ENCODE measurements around the gene MIER2.

MIER2 gene

GRCh38 chr19:291561-292280, 52.9 kb downstream of the MIER2 start:
- Histone ChIP-seq H3K4me1 (ENCODE audit: control insufficient read depth, low read depth, low read length) (no peaks in the 10 kb centered on the region), H3K36me3 (ENCODE audit: control insufficient read depth, insufficient read depth, low read length) (no peaks in the 10 kb centered on the region), H3K27ac (ENCODE audit: low read depth, low read length) (no peak overlapping the region), H2BK5ac (ENCODE audit: low read length) (no peak overlapping the region), H3K27me3 (ENCODE audit: insufficient read depth, low read length, poor library complexity) (no peaks in the 10 kb centered on the region), H2BK120ac (ENCODE audit: low read depth, low read length) (no peak overlapping the region), H4K8ac (ENCODE audit: low read depth, low read length) (no peak overlapping the region), H3K4me2 (ENCODE audit: low read length) (no peak overlapping the region), H3K23ac (ENCODE audit: low read length) (no peak overlapping the region), H2BK15ac (replicated peaks; ENCODE audit: low read depth) (no peak overlapping the region), H2AK5ac (ENCODE audit: low read length) (no peak overlapping the region), H3K79me2 (ENCODE audit: control insufficient read depth, insufficient read depth, low read length) (no peaks in the 10 kb centered on the region), H3K79me1 (ENCODE audit: low read length) (no peaks in the 10 kb centered on the region), H4K5ac (ENCODE audit: low read length) (no peak overlapping the region), H3K18ac (ENCODE audit: low read length) (no peak overlapping the region), H3K9ac (ENCODE audit: low read length) (no peak overlapping the region), H3K4me3 (ENCODE audit: low read length) (no peak overlapping the region), H3K56ac (ENCODE audit: low read length) (no peak overlapping the region), H3K4ac (ENCODE audit: low read depth, low read length) (no peak overlapping the region)
- no CpG with 5 or more reads among the region's 71 CpGs for WGBS (ENCODE audit: extremely low coverage, insufficient coverage, low lambda C conversion rate)
- DNase-seq = no peak

- peak within 1 kb of the TSS; percentile 44 for H4K8ac ChIP-seq (ENCODE audit: low read depth, low read length)
- H3K18ac ChIP-seq (ENCODE audit: low read length) = peak within 1 kb of the TSS; percentile 90
- H3K4me2 ChIP-seq (ENCODE audit: low read length) = peak within 1 kb of the TSS; percentile 61
- no peaks in the 10 kb centered on the region for H3K79me1 ChIP-seq (ENCODE audit: low read length)
- no peaks in the 10 kb centered on the region for H3K27me3 ChIP-seq (ENCODE audit: insufficient read depth, low read length, poor library complexity)
- no peak within 1 kb of the TSS for H2BK15ac ChIP-seq (replicated peaks; ENCODE audit: low read depth)
- no peaks in the 10 kb centered on the region for H3K79me2 ChIP-seq (ENCODE audit: control insufficient read depth, insufficient read depth, low read length)
- no peaks in the 10 kb centered on the region for H3K36me3 ChIP-seq (ENCODE audit: control insufficient read depth, insufficient read depth, low read length)
- WGBS (ENCODE audit: extremely low coverage, insufficient coverage, low lambda C conversion rate) = no CpG with 5 or more reads among the region's 60 CpGs
- H4K5ac ChIP-seq (ENCODE audit: low read length) = no peak within 1 kb of the TSS
- H3K4me3 ChIP-seq (ENCODE audit: low read length) = peak within 1 kb of the TSS; percentile 16
- peak within 1 kb of the TSS; percentile 91 for H2BK120ac ChIP-seq (ENCODE audit: low read depth, low read length)
- H3K4ac ChIP-seq (ENCODE audit: low read depth, low read length) = peak within 1 kb of the TSS; percentile 84
- H3K9ac ChIP-seq (ENCODE audit: low read length) = peak within 1 kb of the TSS; percentile 68
- no peaks in the 10 kb centered on the region for H3K4me1 ChIP-seq (ENCODE audit: control insufficient read depth, low read depth, low read length)
- peak; percentile 32 for DNase-seq
- H2BK5ac ChIP-seq (ENCODE audit: low read length) = no peak within 1 kb of the TSS
- peak within 1 kb of the TSS; percentile 87 for H3K27ac ChIP-seq (ENCODE audit: low read depth, low read length)
- peak within 1 kb of the TSS; percentile 85 for H3K56ac ChIP-seq (ENCODE audit: low read length)
- no peak within 1 kb of the TSS for H3K23ac ChIP-seq (ENCODE audit: low read length)
- H2AK5ac ChIP-seq (ENCODE audit: low read length) = no peak within 1 kb of the TSS
Observed at GRCh38 chr19:291006-291521, 53.5 kb downstream of the MIER2 start, which contains the start of gene PLPP2. TSS of gene PLPP2 (minus strand) at chr19:291403. CDS start at chr19:291336, 67 bp downstream.

GRCh38 chr19:290372-291005, 54.1 kb downstream of the MIER2 start:
- no peaks in the 10 kb centered on the region for H3K36me3 ChIP-seq (ENCODE audit: control insufficient read depth, insufficient read depth, low read length)
- no peaks in the 10 kb centered on the region for H3K27me3 ChIP-seq (ENCODE audit: insufficient read depth, low read length, poor library complexity)
- peak overlapping the region; percentile 68 for H3K9ac ChIP-seq (ENCODE audit: low read length)
- no peak overlapping the region for H2AK5ac ChIP-seq (ENCODE audit: low read length)
- H2BK15ac ChIP-seq (replicated peaks; ENCODE audit: low read depth) = no peak overlapping the region
- H2BK120ac ChIP-seq (ENCODE audit: low read depth, low read length) = peak overlapping the region; percentile 91
- no CpG with 5 or more reads among the region's 51 CpGs for WGBS (ENCODE audit: extremely low coverage, insufficient coverage, low lambda C conversion rate)
- peak overlapping the region; percentile 61 for H3K4me2 ChIP-seq (ENCODE audit: low read length)
- peak overlapping the region; percentile 87 for H3K27ac ChIP-seq (ENCODE audit: low read depth, low read length)
- H3K4me3 ChIP-seq (ENCODE audit: low read length) = peak overlapping the region; percentile 10
- H3K23ac ChIP-seq (ENCODE audit: low read length) = no peak overlapping the region
- peak overlapping the region; percentile 84 for H3K4ac ChIP-seq (ENCODE audit: low read depth, low read length)
- peak overlapping the region; percentile 85 for H3K56ac ChIP-seq (ENCODE audit: low read length)
- DNase-seq = no peak
- H4K5ac ChIP-seq (ENCODE audit: low read length) = no peak overlapping the region
- H3K4me1 ChIP-seq (ENCODE audit: control insufficient read depth, low read depth, low read length) = no peaks in the 10 kb centered on the region
- no peaks in the 10 kb centered on the region for H3K79me1 ChIP-seq (ENCODE audit: low read length)
- H4K8ac ChIP-seq (ENCODE audit: low read depth, low read length) = peak overlapping the region; percentile 44
- H2BK5ac ChIP-seq (ENCODE audit: low read length) = no peak overlapping the region
- no peaks in the 10 kb centered on the region for H3K79me2 ChIP-seq (ENCODE audit: control insufficient read depth, insufficient read depth, low read length)
- H3K18ac ChIP-seq (ENCODE audit: low read length) = peak overlapping the region; percentile 90

- DNase-seq = peak; percentile 96
- Histone ChIP-seq H4K5ac (ENCODE audit: low read length) (no peak overlapping the region), H3K4me2 (ENCODE audit: low read length) (peak overlapping the region; percentile 23), H3K27me3 (ENCODE audit: insufficient read depth, low read length, poor library complexity) (no peaks in the 10 kb centered on the region), H4K8ac (ENCODE audit: low read depth, low read length) (no peak overlapping the region), H3K4me3 (ENCODE audit: low read length) (no peak overlapping the region), H3K4me1 (ENCODE audit: control insufficient read depth, low read depth, low read length) (no peaks in the 10 kb centered on the region), H3K4ac (ENCODE audit: low read depth, low read length) (peak overlapping the region; percentile 44), H3K79me2 (ENCODE audit: control insufficient read depth, insufficient read depth, low read length) (no peaks in the 10 kb centered on the region), H3K36me3 (ENCODE audit: control insufficient read depth, insufficient read depth, low read length) (no peaks in the 10 kb centered on the region), H3K79me1 (ENCODE audit: low read length) (no peaks in the 10 kb centered on the region), H3K27ac (ENCODE audit: low read depth, low read length) (peak overlapping the region; percentile 87), H3K18ac (ENCODE audit: low read length) (peak overlapping the region; percentile 63), H3K23ac (ENCODE audit: low read length) (no peak overlapping the region), H2BK5ac (ENCODE audit: low read length) (peak overlapping the region; percentile 62), H3K9ac (ENCODE audit: low read length) (peak overlapping the region; percentile 47), H2BK15ac (replicated peaks; ENCODE audit: low read depth) (no peak overlapping the region), H2AK5ac (ENCODE audit: low read length) (no peak overlapping the region), H3K56ac (ENCODE audit: low read length) (peak overlapping the region; percentile 80), H2BK120ac (ENCODE audit: low read depth, low read length) (no peak overlapping the region)
- WGBS (ENCODE audit: extremely low coverage, insufficient coverage, low lambda C conversion rate) = no CpG with 5 or more reads among the region's 26 CpGs
Observed at GRCh38 chr19:289651-290371, 54.8 kb downstream of the MIER2 start.

GRCh38 chr19:288911-289310, 55.7 kb downstream of the MIER2 start:
- H3K27me3 ChIP-seq (ENCODE audit: insufficient read depth, low read length, poor library complexity) = no peaks in the 10 kb centered on the region
- H3K9ac ChIP-seq (ENCODE audit: low read length) = no peak overlapping the region
- peak overlapping the region; percentile 50 for H3K56ac ChIP-seq (ENCODE audit: low read length)
- H4K8ac ChIP-seq (ENCODE audit: low read depth, low read length) = no peak overlapping the region
- H2BK15ac ChIP-seq (replicated peaks; ENCODE audit: low read depth) = no peak overlapping the region
- no peak overlapping the region for H3K23ac ChIP-seq (ENCODE audit: low read length)
- H3K79me2 ChIP-seq (ENCODE audit: control insufficient read depth, insufficient read depth, low read length) = no peaks in the 10 kb centered on the region
- H3K4me1 ChIP-seq (ENCODE audit: control insufficient read depth, low read depth, low read length) = no peaks in the 10 kb centered on the region
- no peak overlapping the region for H2BK120ac ChIP-seq (ENCODE audit: low read depth, low read length)
- no peaks in the 10 kb centered on the region for H3K36me3 ChIP-seq (ENCODE audit: control insufficient read depth, insufficient read depth, low read length)
- no CpG with 5 or more reads among the region's 10 CpGs for WGBS (ENCODE audit: extremely low coverage, insufficient coverage, low lambda C conversion rate)
- H3K4me3 ChIP-seq (ENCODE audit: low read length) = no peak overlapping the region
- no peak overlapping the region for H3K27ac ChIP-seq (ENCODE audit: low read depth, low read length)
- no peak overlapping the region for H2BK5ac ChIP-seq (ENCODE audit: low read length)
- no peak overlapping the region for H2AK5ac ChIP-seq (ENCODE audit: low read length)
- no peak overlapping the region for H3K18ac ChIP-seq (ENCODE audit: low read length)
- H4K5ac ChIP-seq (ENCODE audit: low read length) = no peak overlapping the region
- no peak overlapping the region for H3K4ac ChIP-seq (ENCODE audit: low read depth, low read length)
- no peaks in the 10 kb centered on the region for H3K79me1 ChIP-seq (ENCODE audit: low read length)
- DNase-seq = no peak
- H3K4me2 ChIP-seq (ENCODE audit: low read length) = no peak overlapping the region

Data from mesendoderm (in vitro differentiated cells).